ENCODE data around the gene CCL2.

- TF ChIP-seq, protein P1, sequence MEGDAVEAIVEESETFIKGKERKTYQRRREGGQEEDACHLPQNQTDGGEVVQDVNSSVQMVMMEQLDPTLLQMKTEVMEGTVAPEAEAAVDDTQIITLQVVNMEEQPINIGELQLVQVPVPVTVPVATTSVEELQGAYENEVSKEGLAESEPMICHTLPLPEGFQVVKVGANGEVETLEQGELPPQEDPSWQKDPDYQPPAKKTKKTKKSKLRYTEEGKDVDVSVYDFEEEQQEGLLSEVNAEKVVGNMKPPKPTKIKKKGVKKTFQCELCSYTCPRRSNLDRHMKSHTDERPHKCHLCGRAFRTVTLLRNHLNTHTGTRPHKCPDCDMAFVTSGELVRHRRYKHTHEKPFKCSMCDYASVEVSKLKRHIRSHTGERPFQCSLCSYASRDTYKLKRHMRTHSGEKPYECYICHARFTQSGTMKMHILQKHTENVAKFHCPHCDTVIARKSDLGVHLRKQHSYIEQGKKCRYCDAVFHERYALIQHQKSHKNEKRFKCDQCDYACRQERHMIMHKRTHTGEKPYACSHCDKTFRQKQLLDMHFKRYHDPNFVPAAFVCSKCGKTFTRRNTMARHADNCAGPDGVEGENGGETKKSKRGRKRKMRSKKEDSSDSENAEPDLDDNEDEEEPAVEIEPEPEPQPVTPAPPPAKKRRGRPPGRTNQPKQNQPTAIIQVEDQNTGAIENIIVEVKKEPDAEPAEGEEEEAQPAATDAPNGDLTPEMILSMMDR (IDR thresholded peaks at IDR 0.05): no peak
- TF ChIP-seq POLR2AphosphoS5 (IDR thresholded peaks at IDR 0.05) (no peak), POLR2A (IDR thresholded peaks at IDR 0.05) (no peak)
Measured at GRCh38 chr17:34305606-34306005, 50.5 kb downstream of the CCL2 start.

Measured in breast epithelium (tissue), 3 donors.